Stimulated activated CD4-positive, alpha-beta T cell treated with anti-CD3 and anti-CD28 coated beads, Interleukin-15, amount 100 ng/mL, for 48 hours (primary cell): ENCODE measurements around the gene PPEF2.

Experiments used
- DNase-seq, 2 donors: peaks; one replicate each; pipeline ENCODE4 v3.0.0-alpha.2; 2020; ENCODE audit warnings: low read depth in 2 of 2

PPEF2 gene

GRCh38 chr4:75834095-75834771 lies 68.0 kb downstream of the PPEF2 start:
- DNase-seq, result no peak

- no peak for DNase-seq
Observed at GRCh38 chr4:75831856-75832405, 70.3 kb downstream of the PPEF2 start.

GRCh38 chr4:75830906-75831305 lies 71.3 kb downstream of the PPEF2 start:
- no peak for DNase-seq

DNA sequence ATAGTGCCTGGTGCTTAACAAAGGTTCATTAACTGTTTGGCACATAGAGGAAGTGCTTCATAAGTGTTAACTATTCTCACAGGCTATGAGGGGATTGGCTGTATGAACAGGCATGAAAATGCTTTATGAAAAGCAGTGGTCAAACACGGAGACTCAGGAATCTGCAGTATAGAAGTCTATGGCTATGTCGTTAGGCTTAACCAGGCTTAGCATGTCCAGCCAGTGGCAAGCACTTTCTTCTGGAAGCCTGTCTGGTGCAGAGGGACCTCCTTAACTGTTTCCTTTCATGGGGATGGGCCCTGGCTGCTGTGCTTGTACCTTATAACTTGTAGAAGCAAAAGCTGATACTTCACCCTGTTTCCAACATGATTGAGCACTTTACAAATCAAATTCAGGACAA lies 78.4 kb downstream of the PPEF2 start:
- DNase-seq, result no peak

DNA sequence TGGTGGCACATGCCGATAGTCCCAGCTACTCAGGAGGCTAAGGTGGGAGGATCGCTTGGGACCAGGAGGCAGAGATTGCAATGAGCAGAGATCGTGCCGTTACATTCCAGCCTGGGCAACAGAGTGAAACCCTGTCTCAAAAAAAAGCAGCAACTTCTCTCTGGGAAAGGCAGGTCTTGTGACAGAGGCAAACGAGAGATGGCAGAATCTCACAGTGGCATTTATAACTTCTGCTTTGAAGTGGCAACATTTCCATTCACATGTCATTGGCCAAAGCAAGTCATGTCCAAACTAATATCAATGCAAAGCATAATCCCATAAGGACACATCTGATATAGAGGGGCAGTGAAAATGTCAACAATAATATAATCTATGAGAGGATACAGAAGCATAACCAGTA lies 79.8 kb downstream of the PPEF2 start:
- DNase-seq, result no peak

DNA sequence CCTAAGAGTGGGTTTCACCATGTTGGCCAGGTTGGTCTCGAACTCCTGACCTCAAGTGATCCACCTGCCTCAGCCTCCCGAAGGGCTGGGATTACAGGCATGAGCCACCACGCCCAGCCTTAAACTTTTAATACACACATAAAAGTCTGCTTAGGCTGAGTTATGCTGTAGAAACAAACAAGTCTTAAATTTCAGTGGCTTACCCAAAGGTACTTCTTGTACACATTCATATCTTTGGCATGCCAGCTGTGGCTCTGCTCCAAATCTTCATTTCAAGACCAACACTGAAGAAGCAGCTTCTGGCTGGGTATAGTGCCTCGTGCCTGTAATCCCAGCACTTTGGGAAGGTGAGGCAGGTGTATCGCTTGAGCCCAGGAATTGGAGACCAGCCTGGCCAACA lies 80.3 kb downstream of the PPEF2 start:
- DNase-seq, result no peak

DNA sequence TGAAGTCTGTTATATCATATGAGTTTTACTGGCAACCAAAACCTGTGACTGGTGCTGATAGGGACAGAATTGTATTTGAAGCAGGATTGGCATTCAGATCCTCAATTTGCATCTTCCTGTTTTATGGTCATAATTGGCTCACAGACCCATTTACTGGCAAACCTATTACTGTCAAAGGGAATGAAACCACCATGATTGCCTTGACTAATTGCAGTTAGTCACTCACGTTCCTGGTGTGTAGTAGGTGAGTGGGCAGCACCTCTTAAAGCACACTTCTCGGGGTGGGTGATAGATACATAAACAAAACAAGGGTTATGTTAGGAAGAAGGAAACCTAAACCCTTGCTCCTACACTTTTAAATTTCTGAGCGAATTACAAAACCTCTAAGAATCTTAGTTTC lies 81.0 kb downstream of the PPEF2 start:
- no peak for DNase-seq

DNA sequence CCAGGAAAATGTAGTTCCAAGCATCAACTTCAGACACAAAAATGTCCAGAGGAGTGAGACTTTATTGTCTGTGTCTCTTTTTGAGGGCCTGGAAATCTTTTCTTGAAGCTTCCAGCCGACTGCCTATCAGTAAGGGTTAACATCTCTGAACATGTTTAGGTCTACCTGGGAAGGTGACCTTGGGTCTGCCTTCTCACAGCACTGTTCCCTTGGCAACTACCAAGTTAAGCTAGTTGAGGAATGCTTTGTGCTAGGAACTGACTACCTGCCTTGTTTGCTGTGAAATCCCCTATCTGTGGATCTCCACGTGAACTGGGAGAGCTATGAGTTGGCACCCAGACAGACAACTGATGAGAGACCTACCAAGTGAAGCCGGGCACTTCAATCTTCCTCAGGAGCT lies 81.6 kb downstream of the PPEF2 start:
- DNase-seq, result no peak

- DNase-seq, result no peak
Observed at GRCh38 chr4:75820197-75820596, 82.1 kb downstream of the PPEF2 start.

- DNase-seq, result no peak
Observed at GRCh38 chr4:75819121-75819520, 83.1 kb downstream of the PPEF2 start.

DNA sequence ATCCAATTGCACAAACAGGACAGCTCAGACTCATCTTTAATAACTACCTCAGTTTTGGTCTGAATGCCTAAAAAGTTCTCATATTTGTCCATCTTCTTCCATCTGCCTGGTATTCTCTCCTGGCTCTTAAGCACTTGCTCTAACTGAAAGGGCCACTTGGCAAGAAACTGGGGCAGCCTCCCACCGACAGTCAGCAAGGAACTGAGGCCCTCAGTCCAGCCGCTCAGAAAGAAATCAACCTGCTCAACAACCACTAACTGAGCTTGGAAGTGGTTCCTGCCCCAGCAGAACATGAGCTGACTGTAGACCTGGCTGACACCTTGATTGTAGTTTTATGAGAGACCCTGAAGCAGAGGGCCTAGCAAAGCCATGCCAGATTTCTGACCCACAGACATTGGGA lies 84.4 kb downstream of the PPEF2 start:
- DNase-seq, result no peak
